ENCODE data around the gene RAD51B.

DNA sequence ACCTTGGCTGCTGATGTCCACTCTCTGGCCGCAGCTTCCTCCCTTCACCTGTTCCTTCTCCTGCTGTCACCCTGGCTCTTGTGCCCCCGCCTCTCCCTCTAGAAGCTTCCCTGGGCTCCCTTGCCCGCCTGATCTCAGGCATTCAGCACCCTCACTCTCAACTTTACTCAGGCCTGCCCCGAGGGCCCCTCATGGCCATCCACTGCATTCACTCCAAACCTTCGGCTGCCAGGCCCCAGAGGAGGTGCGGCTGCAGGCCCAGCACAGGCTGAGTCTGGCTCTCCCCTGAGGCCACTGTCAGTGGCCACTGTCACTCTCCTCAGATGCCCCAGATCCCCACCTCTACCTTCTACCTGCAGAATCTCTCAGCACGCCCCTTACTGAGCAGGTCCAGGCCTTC, 789.4 kb downstream of the RAD51B start:
- TF ChIP-seq, protein P1, sequence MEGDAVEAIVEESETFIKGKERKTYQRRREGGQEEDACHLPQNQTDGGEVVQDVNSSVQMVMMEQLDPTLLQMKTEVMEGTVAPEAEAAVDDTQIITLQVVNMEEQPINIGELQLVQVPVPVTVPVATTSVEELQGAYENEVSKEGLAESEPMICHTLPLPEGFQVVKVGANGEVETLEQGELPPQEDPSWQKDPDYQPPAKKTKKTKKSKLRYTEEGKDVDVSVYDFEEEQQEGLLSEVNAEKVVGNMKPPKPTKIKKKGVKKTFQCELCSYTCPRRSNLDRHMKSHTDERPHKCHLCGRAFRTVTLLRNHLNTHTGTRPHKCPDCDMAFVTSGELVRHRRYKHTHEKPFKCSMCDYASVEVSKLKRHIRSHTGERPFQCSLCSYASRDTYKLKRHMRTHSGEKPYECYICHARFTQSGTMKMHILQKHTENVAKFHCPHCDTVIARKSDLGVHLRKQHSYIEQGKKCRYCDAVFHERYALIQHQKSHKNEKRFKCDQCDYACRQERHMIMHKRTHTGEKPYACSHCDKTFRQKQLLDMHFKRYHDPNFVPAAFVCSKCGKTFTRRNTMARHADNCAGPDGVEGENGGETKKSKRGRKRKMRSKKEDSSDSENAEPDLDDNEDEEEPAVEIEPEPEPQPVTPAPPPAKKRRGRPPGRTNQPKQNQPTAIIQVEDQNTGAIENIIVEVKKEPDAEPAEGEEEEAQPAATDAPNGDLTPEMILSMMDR (IDR thresholded peaks at IDR 0.05), result no peak
- no peak for TF ChIP-seq POLR2AphosphoS5 (IDR thresholded peaks at IDR 0.05; ENCODE audit: insufficient read depth in 1 of 2, low read depth in 1 of 2)

All from vagina (tissue), 2 donors.